Activated naive CD4-positive, alpha-beta T cell treated with Interleukin-2 at 50 U/mL for 16 hours (primary cell): Measurements from ENCODE around the gene TCEAL5.
"Not testable (repeated sequence)": the region's sequence is repeated elsewhere in the genome, so short reads cannot be mapped to it uniquely, and the experiment has no call there.

Experiments
- DNase-seq: peaks from one replicate; pipeline ENCODE4 v3.0.0-alpha.2; 2020

Gene TCEAL5, protein sequence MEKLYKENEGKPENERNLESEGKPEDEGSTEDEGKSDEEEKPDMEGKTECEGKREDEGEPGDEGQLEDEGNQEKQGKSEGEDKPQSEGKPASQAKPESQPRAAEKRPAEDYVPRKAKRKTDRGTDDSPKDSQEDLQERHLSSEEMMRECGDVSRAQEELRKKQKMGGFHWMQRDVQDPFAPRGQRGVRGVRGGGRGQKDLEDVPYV

DNA sequence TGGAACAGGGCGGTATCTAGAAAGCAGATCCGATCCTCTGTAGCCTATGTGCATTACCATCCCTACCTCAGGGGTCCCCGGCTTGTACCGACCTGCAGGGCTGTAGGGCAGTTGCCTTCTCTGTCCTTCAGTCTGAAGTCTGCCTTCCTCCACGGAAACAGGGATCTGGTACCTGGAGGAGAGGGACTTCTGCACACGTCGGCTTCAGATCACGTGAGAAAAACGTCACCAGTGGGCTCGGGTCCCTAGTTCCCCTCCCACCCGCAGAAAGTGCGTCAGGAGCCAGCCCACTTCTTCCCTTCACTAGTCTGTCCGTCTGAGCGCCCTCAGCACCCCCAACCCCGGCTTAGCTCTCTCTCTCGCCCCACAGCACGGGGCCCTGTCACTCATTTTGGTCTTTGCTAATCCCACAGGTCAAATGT, at the start of gene TCEAL5:
TSS of gene TCEAL5 (minus strand) at position 170 of the 422 bp plus-strand sequence. CDS start 2,187 bp downstream, outside the sequence.
- DNase-seq: no peak

DNA sequence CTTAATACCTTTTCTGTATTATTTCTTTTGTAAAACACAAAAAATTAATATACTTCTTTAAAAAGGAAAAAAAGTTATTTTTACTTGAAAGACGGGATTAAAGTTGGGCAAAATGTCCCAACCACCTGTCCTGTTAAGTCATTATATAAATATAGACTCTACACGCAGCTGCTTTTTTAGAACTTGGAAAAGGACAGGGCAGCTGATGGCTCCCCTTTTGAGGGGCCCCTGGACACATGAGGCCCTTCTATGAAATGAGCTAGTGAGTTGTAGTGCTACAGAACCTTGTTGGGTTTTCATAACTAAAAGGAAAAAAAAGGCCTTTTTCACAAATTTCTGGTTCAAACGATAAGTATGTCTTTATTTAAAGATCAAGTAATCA, 34.8 kb upstream of the TCEAL5 start:
- DNase-seq: no peak

DNA sequence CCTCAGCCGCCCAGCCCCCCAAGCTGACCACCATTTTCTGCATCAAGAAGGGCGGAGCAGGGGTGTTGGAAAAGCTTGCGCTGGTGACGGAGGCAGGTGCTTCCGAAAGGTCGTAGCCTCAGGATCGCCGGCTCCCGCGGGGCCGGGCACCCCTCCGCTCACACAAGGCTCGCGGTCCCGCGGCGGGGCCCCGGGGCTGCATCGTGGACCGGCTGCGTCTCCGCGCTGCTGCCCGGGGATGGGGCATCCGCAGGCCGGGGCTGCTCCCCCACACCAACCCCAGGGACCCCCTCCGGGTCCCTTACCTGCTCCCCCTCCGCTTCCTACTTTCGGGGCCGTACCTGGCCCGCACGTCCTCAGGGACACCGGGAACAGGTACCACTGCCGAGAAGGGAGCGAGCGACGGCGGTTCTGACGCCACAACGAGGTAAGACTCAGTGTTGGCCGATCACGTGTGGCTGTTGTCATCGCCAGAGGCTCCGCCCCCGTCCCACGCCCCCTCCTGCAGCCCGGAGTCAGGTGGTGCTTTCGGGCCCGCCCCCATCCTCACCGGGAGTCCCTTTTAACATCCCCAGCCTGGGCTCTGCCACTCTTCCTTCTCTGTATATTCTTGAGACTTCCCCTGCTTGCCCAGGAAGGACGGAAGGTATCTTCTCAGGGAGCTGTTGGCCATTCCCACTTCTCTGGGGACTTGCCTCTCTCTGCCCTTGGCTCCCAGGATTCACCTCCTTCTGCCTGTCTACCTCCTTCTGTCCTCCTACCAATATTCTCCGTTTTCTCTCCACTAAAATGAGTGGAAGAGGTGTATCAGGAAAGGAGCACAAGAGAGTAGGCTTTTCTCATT, 34.2 kb upstream of the TCEAL5 start, which contains the start of gene BEX2:
TSS of gene BEX2 (minus strand) at position 436 of the 844 bp plus-strand sequence. CDS start 1,014 bp downstream, outside the sequence.
- peak; percentile 86 for DNase-seq

DNA sequence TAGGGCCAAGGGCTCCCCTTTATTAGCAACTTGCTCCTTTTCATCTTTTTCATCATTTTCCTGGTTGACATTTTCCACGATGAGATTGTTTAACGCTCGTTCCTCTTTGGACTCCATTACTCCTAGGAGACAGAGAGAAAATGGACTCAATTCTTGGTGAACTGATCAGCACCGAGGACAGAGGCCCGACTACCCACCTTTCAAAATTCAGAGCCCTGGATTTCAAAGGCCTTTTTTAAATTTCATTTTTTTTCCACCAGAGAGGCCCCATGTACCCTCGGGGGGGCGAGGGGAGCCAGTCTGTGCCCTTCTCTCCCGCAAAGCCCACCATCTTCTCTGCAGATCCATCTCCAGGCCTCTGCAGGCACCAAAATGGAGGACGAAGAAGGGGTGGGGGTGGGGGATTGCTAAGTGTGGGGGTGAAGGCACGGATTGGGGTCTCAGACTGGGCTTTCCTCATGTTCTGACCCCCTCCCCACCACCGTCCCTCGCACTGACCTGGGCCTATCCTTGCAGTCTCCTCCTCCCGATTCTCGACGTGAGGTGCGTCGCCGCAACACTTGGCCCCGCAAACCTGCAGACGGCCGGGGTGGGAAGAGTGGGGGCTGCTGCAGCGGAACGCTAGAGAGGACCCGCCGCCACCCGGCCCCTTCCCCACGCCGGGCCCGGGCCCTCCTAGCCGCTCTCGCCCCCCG, 33.5 kb upstream of the TCEAL5 start:
- DNase-seq: peak; percentile 2

DNA sequence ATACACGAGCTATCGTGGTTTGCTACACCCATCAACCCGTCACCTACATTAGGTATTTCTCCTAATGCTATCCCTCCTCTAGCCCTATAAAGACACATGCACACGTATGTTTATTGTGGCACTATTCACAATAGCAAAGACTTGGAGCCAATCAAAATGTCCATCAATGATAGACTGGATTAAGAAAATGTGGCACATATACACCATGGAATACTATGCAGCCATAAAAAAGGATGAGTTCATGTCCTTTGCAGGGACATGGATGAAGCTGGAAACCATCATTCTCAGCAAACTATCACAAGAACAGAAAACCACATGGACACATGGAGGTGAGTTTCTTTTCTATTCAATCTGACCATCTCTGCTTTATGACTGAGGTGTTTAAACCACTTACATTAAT, 29.1 kb upstream of the TCEAL5 start:
- not testable (repeated sequence) for DNase-seq

DNA sequence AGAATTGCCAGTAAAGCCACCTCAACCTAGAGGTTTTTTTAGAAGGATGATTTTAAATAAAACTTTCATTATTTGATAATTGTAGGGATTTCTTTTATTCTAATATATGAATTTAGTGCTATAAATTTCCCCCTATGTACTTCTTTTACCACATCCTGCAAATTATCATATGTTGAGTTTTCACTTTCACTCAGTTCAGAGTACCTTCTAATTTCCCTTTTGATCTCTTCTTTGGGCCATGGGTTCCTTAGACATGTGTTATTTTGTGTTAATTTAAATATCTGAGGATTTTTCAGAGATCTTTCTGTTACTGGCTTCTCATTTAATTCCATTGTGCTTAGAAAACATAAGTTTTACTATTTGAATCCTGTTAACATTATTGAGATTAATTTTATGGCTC, 28.2 kb upstream of the TCEAL5 start:
- no peak for DNase-seq

DNA sequence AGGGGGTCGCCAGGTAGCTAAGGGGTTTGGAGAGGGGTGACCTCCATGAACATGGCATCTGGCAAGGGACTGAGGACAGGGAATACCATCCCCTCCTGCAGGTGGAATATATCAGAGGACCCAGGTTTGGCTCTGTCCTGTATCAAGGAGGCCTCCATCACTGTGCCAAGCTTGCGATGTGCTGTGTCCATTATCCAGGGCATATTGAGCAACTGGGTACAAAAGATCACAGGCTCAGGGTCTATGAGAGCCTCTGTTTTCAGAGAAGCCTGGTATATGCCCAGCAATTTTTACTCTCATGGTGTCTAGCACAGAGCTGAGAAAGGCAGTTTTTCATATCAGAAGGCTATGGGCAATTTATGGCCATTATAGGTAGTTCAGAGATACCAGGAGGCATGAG, 16.6 kb upstream of the TCEAL5 start:
- no peak for DNase-seq

DNA sequence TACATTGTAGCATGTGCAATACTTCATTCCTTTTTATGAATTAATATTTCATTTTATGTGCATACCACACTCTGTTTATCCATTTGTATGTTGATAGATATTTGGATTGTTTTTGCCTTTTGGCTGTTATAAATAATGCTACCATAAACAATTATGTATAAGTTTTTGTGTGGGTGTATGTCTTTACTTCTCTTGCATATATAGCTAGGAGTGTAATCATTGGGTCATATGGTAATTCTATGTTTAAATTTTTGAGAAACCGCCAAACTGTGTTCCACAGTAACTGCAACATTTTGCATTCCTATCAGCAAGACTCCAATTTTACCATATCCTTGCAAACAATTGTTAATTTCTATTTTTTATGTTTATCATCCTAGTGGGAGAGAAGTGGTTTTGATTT, 3.1 kb upstream of the TCEAL5 start:
- DNase-seq: no peak

DNA sequence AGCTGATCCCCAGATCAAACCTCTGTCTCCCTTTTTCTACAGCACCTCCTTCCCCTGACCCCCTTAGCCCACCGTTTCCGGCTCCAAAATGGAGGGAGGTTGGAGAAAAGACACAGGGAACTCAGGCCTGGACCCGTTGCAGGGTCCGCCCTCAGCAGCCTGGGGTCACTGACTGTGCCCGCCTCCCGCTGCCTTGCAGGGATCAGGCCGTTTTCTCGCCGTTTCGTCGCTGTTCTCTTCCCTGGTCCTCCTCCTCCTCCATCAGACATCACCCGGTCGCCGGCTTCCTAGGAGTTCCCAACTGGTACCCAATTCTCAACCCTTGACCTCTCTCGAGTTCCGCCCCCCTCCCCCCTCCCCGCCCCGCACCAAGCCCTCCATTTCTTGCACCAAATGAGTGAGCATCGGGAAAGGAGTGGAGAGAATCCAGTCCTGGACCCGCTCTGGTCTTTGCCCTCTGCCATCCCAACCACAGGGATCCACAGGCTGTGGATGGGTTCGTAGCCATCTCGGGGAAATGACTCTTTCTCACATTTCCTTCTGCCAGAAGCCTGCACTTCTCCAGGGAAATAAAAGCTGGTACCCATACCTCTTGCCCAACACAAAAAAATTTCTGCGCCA, 493 bp downstream of the TCEAL5 start:
- DNase-seq: no peak

DNA sequence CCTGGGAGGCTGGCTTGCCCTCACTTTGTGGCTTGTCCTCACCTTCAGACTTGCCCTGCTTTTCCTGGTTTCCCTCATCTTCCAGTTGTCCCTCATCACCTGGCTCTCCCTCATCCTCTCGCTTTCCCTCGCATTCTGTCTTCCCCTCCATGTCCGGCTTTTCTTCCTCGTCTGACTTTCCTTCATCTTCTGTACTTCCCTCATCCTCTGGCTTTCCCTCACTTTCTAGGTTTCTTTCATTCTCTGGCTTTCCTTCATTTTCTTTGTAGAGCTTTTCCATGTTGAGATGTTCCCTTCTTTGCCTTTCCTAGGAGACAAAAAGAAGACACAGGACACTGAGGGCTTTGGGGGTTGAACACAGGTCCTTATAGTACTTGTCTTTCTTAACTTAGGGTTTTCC, 2.3 kb downstream of the TCEAL5 start:
- no peak for DNase-seq

DNA sequence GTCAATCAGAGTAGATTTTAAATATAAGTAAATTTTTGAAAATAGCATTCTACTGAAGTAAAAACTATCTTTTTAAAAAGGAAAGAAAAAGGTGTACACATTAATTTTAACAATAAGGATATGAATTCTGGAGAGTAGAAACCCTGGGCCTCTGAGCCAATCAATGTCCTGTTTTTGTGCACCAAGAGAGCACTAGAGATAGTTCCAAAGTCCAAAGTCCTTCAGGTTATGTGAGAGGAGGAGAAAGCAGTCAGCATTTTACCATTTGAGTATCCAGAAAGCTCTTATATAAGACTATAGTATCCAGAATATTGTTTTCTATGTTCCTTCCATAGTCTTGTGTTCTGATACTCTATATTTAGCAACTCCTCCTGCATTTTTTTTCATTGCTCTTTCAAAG, 18.3 kb downstream of the TCEAL5 start:
- DNase-seq: no peak

DNA sequence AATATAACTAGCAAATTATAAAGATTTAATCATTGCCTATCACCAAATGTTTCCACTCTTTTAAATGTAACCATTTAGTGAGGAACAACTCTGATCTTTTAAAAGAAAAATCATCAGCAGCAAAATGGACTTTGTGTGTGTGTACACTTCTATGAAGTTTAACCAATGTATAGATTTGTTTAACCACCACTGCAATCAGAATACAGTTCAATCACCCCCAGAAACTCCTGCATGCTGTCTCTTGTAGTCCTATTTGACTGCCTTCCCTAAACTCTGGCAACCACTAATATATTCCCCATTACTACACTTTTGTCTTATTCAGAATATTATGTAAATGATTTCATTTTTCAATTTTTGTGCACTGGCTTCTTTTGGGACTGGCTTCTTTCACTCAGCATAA, 19.9 kb downstream of the TCEAL5 start:
- DNase-seq: no peak

DNA sequence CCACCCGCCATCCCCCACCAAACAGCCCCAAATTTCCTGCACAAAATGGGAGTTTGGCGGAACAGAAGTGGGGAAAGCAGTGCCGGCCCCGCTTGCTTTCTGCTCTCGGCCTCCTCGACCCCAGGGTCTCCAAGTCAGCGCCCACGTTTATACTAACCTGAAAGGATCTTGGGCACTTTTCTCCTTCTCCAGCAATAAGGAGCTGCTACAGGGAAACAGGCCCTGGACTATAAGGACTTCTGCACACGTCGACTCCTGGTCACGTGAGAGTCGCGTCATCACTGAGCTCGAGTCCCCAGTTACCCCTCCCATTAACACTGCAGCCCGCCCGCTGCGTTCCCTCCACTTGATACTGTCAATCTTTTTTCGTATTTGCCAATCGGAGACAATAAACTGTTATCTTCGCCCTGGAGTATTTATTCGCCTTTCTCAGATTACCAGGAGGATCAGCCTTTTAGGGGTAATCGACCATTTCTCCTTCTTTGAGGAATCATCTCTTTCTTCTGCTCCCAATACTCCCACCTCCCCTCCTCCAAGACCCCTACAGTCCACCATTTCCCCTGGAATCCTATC, 21.5 kb downstream of the TCEAL5 start, which contains the start of gene TCEAL8:
TSS of gene TCEAL8 (minus strand) at position 235 of the 573 bp plus-strand sequence. CDS start 1,176 bp downstream, outside the sequence.
- peak; percentile 64 for DNase-seq

DNA sequence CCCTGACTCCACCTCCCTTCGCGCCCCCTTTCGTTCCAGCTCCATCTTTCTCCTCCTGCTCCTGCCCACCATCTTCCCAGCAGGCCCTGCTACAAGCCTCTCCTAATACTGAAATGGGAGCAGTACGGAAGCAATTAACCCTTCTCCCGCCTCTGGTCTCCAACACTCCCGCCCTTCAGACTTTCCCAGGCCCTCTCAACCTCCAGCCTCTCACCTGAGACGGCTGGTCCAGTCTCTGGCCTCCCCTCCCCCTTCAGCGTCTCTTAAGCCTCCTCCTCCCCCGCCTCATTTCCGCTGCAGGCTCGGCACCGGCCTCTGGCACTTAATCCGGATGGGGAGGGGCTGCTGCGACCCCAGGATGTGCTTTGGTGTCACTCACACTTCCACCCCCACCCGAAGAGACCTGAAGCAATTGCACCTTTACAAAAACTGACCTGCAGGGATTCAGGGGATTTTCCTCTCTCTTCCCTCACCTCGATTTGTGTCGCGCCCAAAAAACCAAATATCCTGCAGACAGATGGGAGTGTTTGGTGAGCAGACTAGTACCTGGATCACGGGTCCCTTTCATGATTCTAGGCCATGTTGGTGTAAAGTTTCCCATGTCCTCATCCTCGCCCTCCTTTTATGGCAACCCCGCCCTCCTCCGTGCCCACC, 22.3 kb downstream of the TCEAL5 start:
- DNase-seq: peak; percentile 28

DNA sequence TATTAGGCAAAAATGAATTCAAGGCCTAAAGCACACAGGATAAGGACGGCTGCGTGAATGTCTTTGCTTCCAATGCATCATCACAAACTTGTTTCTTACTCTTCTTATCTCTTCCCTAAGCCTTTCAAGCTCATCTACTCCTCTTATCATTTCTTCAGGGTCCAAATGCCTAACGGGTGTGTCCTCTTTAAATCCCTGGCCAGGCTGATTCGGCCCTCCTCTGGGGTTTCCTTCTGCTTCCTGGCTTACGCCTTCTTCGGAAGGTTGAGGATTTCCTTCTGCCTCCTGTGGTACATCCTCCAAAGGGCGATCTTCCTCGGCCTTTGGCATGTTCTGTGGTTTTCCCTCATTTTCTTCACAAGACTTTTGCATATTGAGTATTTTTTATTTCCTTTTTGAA, 22.9 kb downstream of the TCEAL5 start:
- no peak for DNase-seq

DNA sequence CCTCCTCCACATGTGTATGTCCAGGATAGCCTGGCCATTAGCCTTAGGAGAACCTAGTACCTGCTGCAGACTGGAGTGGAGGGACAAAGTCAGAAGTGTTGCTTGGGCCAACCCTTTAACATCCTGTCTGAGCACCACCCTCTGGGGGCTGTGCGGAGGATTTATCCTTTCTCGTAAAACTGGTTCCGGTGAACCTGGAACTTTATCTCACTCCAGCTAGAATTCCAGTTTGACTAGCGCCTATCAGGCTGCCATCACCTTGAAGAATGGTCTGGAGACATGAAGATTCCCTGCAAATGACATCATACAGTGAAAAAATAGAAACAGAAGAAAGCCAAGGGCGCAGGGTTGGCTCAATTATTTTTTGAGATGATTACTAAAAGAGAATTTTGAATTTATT, 25.6 kb downstream of the TCEAL5 start:
- no peak for DNase-seq

DNA sequence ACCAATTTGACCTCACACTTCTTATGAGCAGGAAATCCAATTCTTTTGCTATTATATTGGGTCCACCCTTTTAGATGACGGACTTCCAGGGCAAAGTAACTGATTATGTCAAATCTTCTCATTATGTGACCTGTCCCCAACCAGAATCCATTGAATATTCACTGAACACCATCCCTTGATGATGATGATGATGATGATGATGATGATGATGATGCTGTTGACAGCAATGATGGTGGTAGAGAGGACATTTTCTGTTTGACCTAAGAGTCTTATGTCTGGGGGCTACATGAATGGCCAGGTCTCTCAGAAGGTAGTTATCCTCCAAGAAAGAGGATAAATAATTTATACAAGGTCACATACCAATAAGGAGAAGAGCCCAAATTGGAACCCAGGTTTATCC, 26.7 kb downstream of the TCEAL5 start:
- no peak for DNase-seq

DNA sequence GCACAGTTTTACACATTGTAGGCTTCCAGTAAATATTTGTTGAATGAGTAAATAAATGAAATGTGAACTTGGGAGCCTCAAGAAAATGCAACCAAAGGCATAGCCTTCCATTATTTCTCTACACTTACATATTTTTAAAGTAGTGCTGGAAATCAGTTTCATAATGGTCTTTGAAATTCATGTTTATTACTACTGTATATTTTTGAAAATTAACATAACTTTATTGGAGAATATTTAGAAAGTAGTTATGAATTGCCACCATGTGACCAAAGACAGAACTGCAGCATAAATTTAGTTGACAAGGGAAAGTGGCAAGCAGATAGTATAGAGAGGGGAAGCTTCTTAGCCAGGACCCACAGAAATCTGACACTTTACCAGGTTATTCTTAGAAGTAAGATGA, 28.0 kb downstream of the TCEAL5 start:
- no peak for DNase-seq

DNA sequence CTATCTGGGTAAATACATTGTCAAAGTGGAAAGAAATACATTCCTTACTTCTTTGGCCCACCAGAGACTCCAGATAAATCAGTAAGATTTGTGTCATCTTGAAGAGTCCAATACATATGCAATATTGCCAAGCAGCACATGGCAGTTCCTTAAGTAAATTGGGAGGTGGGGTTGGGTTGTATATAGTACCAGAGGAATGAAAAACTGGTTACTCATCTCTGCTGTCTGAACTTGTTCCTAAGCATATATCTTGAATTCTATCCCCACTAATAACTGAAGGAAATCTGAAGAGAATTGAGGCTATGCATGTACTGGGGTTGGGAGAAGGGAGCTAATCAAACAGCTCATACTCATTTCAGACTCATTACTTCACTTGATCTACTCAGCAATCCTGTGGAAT, 36.4 kb downstream of the TCEAL5 start:
- DNase-seq: no peak

DNA sequence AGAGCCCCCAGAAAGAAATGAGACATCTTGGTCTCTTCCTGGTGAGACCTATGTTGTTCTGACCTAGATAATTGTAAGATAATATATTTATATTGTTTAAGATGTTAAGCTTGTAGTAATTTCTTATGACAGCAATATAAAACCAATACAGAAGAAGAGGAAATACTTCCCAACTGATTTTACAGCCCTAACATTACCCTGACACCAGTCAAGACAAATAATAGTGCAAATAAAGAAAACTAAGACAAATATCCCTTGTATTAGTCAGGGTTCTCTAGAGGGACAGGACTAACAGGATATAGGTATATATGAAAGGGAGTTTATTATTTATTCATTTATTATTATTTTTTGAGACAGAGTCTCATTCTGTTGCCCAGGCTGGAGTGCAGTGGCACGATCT, 40.3 kb downstream of the TCEAL5 start:
- no peak for DNase-seq

DNA sequence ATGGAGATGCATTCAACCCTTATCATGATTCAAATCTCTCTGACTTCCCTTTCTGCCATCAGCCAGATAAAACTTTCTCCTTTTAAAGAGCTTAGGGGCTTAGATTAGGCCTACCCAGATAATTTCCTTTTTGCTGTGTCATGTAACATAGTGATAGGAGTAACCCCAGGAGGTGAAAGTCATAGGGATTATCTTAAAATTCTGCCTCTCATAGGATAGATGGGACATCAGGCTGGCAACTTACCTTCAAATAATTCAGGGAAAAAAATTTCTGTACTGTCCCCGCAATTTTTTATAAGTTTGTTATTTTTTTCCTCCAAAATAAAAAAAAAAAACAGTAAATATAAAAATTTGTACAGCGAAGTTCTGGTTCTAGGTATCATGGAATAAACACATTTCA, 40.9 kb downstream of the TCEAL5 start:
- not testable (repeated sequence) for DNase-seq

DNA sequence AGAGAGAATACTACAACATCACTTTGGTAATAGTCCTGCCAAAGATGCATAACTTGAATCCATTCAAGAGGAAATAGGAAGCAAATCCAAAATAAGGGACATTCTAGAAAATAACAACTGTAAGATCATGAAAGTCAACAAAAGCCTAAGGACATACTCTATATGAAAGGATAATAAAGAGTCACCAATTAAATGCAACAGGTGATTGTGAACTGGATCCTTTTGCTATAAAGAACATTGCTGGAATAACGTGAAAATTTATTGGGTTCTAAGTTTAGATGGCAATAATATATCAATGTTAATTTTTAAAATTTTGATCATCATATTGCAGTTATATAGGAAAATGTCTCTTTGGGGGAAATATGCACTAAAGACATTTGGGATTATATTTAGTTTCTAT, 41.7 kb downstream of the TCEAL5 start:
- no peak for DNase-seq
